Putamen (tissue), 1 donor: ENCODE results near the gene P4HTM.
A peak's percentile ranks its signal among the peaks of the same experiment; 100 is the strongest.

ENCODE experiments used
- DNase-seq: peaks from one replicate; pipeline ENCODE4 v3.0.0-alpha.2; 2016; ENCODE audit warnings: low spot score

The P4HTM gene

DNA sequence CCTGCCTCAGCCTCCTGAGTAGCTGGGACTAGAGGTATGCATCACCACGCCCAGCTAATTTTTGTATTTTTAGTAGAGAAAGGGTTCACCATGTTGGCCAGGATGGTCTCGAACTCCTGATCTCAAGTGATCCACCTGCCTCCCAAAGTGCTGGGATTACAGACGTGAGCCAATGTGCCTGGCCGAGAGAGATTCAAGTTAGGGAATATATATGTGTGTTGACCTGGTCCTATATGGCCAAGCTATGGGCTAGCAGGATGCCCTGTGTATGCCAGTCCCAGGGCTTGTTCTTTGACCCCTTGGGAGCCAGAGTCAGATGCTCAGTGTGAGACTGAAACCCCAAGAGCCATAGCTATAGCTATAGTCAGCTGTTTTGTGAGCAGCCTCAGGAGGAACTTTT is 33.7 kb downstream of the P4HTM start:
- DNase-seq: no peak

DNA sequence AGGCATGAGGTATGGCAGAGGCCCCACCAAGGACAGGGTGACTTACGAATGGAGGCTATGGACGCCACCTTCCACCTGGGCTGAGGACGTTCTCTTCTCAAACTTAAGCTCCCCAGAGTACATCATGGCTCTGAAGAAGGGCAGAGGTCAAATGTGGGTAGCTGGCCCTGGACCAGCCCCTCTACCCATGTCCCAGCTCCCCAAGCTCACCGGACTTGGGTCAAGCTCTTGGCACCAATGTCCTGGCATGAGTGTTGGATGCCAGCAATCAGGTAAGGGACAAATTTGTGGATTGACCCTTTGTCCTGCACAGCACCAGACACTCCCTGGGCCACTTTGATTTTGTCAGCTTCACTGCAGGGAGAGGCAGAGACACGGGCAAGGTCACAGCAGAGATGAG is 34.4 kb downstream of the P4HTM start:
- DNase-seq: no peak

DNA sequence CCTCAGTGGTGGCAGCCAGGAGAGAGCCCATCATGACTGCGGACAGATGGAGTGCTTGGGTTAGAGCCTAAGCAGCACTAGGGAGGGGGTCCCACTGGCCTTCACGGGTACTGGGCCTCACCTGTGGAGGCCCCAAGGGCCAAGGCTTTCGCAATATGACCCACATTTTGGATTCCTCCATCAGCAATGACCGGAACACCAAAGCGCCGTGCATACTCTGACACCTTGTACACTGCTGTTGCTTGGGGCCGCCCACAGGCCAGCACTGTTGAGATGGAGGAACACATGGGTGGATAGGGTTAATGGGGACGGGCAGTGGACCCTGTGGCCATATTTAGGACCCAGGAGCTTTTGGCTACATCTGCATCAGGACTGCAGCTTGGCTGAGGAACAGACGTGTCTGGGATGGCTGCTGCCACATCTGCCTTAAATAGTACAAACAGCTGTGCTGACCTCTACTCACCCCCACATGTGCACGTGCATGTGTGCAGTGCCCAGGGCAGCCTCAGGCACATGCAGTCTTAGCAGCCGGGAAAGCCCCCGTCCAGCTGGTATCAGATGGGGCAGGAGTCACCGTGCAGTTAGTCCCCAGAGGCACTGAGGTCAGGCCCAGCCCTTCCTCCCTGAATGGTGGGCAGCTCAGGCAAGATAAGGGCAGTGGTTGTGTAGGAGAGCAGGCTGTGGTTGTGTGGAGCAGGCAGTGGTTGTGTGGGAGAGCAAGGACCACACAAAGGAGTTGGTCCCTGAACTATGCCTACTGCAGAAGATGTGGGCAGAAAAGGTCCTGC is 35.2 kb downstream of the P4HTM start:
- no peak for DNase-seq

DNA sequence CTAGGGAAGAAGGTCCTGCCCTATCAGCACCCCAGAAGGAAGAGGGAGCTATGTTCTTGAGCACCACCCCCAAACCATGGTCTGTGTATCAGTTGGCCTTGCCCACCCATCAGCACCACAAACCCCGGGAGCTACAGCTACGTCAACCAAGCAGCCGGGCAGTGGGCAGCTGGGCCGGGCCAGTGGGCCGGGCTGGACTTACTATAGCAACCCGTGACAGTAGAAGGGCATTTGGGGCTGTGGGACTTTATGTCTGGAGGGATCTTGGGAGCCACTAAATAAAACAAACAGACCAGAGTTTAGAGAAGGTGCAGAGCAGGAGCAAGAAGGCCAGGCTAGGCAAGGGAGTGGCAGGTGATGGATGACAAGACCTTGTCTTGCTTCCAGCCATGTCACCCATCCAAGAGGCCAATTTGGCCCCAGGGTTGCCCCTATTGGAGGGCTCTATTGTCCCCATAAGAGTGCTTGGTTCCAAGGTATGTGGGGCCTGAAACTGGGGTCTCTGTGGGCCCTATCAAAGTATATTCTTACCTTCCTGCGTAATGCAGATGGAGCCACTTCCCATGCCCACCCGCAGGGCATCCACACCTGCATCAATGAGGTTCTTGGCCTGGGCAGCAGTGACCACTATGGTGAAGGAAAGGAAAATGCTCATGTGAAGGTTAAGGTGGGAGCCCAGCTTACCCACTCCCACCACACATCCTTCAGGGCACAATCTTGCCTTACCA is 35.9 kb downstream of the P4HTM start:
- no peak for DNase-seq

DNA sequence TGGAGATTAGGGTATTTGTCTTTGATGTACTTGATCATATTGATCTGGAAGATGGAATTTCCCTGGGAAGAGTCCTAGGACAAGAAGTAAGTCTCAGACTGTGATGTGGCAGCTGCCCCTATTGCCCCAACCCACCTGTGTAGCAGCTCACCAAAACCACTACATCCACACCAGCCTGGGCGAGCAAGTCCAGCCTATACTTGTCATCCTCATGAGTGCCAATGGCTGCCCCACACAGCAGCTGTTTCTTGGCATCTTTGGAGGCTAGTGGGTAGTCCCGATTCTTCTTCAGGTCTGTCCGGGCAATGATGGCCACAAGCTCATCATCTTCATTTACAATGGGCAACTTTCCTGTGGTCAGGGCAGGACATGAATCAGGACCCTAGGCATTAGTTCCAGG is 36.5 kb downstream of the P4HTM start:
- DNase-seq: no peak

DNA sequence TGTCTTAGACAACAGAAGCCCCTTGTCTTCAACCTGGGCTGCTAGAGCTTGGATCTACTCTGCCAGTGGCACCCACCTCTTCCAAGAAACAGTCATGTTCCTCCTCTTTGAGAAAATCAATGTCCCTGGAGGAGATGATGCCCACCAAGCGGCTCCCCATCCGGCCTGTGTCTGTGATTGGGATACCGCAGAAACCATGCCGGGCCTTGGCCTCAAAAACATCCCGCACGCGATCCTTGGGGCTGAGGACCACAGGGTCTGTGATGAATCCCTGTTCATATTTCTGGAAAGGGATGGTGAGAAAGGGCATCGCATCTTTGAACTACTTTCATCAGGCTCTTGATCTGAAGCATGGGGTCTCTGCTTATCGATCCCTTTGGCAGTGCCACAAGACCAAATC is 37.6 kb downstream of the P4HTM start:
- DNase-seq: no peak

DNA sequence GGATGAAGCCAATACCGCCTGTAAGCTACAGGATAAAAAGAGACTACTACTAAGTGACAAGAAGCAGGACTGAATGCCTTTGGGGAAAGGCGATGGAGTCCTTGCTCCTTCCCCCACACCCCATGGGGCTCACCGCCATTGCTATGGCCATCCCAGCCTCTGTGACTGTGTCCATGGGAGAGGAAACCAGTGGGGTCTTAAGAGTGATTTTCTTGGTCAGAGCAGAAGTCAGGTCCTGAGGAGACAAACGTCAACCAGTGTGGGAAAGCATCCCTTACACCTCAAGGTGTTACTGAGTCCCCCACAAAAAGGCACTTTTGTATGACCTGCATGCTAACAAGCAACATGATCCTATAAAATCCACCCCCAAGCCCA is 38.2 kb downstream of the P4HTM start:
- DNase-seq: no peak

DNA sequence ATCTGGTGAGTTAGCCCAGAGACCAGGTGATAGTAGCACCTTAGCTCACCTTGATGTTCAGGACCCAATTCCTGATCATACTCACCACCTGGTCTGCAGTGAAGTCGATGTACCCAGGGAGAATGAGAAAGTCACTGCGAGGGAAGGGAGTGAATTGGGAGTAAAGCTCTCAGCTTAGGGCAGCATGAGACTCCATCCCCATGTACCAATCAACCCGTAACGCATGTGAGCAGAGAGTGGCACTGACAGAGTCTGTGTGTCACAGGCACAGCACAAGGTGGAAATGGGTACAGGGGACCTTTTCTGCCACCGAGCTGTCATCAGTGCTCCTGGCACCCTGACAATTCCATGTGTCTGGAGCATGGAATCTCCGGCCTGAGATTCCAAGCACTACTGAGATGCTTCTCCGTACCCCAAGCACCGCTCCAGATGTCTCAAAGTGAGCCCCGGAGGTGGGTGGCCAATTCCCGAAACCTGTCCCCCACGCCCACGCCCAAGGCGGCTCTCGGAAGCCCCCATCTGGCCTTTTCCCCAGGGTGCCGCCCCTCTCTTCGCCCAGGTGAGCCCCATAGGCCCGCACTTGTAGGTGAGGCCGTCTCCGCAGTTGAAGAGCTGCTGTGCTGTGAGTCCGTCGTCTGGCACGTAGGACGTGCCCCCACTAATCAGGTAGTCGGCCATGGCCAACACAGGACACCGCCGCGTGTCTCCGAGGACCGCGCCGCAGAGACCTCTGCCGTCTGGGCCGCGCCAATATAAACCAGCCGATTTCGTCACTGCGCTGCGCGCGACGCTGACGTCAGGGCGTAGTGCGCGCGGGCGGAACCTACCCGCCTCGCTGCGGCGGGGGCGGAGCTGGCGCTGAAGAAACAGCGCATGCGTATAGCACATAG is 38.9 kb downstream of the P4HTM start, which contains the start of gene IMPDH2:
Gene IMPDH2 (minus strand): TSS at position 726 of the 890 bp plus-strand sequence. CDS start 48 bp downstream, at position 678.
- DNase-seq: peak; percentile 95

DNA sequence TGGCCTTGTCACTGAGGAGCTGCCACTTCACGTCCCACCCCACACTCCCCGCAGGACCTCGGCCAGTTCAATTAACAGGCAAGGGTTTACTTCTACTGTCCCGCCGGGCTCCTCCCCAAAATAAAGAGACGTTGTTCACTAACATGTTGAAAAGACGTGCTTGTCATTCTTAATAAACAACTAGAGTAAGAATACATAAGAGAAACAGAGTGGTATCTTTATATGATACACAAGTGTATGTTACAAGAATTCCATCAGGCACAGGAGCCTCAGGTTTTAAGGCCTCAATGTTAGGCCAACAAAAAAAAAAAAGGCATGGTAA is 39.5 kb downstream of the P4HTM start:
- no peak for DNase-seq

DNA sequence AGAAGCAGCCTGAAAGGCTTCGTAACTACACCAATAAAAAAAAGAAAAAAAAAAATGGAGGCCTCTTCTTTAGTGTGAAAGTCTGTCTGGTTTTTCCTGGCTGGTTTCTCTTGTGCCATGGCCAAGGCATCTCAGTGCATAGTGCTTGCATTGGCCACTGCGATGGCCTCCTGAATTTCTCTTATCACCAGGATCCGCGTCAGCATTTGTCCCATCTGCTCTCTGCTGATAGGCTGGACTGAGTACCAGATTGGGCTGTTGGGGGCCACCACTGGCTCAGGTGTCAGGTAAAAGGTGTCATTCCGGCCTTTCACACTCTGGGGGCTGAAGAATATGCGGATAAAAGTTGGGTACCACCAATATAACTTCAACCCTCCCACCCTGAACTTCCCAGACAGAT is 40.3 kb downstream of the P4HTM start:
- DNase-seq: no peak

DNA sequence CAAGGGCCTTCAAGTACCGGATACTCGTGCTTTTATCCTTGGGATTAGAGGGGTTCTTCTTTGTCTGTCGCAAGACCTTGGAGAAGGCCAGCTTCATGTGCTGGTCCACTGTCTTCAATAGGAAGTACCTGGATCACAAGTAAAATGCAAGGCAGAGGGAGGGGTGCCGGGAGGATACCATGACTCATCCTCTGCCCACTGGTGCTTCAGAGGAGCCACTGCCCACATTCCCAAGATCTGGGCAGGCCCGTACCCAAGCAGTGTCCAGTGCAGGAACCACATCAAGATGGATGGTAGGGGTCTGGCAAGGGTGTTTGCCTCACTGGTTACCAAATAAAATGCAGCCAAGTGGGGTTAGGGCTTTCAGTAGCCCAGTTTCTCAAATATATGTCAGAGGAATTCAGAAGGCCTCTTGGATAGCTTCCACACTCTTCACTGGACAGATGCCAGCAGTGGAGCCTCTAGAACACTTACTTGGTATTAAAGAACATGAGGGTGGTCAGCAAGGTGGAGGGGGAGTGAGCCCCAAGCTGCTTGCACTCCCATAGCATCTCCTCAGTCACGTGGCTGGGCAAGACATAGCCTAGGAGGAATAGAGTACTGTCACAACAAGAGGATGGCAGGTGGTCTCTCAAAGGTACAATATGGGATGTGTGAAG is 42.7 kb downstream of the P4HTM start:
- no peak for DNase-seq

DNA sequence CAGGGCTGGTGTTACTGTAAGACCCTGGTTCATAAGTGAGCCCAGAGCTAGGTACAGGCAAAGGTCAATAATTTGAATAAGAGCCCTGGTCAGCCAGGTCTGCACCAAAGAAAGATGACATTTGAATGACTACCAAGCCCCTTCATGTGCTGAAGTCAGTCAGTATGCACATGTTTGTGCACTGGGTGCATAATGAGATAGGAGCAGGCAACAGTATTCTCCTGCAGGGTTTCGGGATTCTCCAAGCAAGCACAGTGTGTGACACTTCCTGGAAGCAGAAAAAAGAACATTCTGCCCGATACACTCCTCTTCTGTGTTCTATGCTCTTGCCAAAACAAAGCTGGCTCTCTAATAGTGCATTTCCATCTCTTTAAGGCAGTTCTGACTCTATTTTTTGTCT is 44.6 kb downstream of the P4HTM start:
- DNase-seq: no peak

DNA sequence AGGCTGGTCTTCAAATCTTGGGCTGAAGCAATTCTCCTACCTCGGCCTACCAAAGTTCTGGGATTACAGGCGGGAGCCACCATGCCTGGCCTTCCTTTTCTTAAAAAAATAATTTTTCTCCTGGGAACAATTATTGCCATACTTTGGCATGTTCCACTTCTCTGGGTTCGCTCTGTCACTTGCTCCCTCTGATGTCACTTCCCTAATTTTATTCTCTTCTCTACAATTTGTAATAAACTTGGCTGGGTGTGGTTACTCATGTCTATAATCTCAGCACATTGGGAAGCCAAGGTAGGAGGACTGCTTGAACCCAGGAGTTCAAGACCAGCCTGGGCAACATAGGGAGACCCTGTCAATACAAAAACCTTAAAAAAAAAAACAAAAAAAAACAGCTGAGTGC is 45.2 kb downstream of the P4HTM start:
- DNase-seq: no peak

DNA sequence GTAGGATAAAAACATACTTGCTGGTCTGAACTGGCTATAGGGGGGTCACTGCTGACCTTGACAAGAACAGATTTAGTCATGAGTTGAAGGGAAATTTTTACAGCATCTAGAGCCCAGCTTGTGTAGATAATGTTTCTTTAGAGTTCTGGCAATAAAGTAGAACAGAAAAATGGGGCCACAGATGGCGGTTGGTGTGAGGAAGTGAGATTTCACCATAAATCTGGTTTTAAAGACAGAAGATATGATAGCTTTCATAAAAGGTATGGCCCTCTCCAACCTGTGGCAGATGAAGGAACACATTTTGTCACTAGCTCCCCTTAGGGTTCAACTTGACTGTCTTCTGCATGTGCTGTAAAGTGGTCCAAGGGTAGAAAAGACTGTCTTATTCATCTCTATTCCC is 63.5 kb downstream of the P4HTM start:
- no peak for DNase-seq

DNA sequence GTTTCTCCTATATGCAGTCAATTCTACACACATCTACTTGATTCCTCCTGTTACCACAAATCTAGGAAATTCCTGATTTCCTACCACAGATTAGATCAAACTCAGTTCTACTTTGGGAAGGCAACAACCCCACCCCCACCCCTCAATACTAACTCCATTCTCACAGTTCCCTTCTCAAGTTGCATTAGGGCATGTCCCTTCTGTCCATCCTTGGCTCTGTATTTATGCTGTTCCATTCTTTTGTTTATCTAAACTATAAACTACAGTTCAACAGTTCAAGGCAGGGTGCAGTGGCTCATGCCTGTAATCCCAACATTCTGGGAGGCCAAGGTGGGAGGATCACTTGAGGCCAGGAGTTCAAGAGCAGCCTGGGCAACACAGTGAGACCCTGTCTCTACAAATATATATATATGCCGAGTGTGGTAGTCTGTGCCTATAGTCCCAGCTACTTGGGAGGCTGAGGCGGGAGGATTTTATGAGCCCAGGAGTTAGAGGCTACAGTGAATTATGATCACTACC is 64.4 kb downstream of the P4HTM start:
- no peak for DNase-seq
